HG02981 (cell line): ENCODE results near the gene GET4.
A peak's percentile ranks its signal among the peaks of the same experiment; 100 is the strongest.
"Not testable (repeated sequence)": the region's sequence is repeated elsewhere in the genome, so short reads cannot be mapped to it uniquely, and the experiment has no call there.

Experiments
- ATAC-seq: cut with Tn5 transposase; IDR thresholded peaks from one replicate; pipeline ENCODE4 v1.9.1; 2021; ENCODE audit warnings: mild to moderate bottlenecking, moderate library complexity; ENCODE audit not compliant: unreplicated experiment

Gene GET4

GRCh38 chr7:925601-926000, 49.2 kb downstream of the GET4 start:
- no peak for ATAC-seq

- no peak for ATAC-seq
Observed at GRCh38 chr7:926061-927030, 50.0 kb downstream of the GET4 start.

GRCh38 chr7:927031-927671, 50.8 kb downstream of the GET4 start:
- ATAC-seq = no peak

- ATAC-seq = no peak
Observed at GRCh38 chr7:929311-929711, 53.0 kb downstream of the GET4 start.

GRCh38 chr7:930975-931758, 54.8 kb downstream of the GET4 start:
- ATAC-seq = no peak

GRCh38 chr7:931871-932650, 55.7 kb downstream of the GET4 start:
- no peak for ATAC-seq

- ATAC-seq = no peak
Observed at GRCh38 chr7:932651-932975, 56.3 kb downstream of the GET4 start.

- no peak for ATAC-seq
Observed at GRCh38 chr7:934469-935163, 58.3 kb downstream of the GET4 start.

GRCh38 chr7:935164-935873, 59.0 kb downstream of the GET4 start:
- ATAC-seq = no peak

GRCh38 chr7:935874-936385, 59.6 kb downstream of the GET4 start:
- no peak for ATAC-seq

- ATAC-seq = peak; percentile 84
Observed at GRCh38 chr7:936386-937054, 60.2 kb downstream of the GET4 start.

- ATAC-seq = no peak
Observed at GRCh38 chr7:937856-938484, 61.6 kb downstream of the GET4 start.

- no peak for ATAC-seq
Observed at GRCh38 chr7:938546-939185, 62.3 kb downstream of the GET4 start.

GRCh38 chr7:939843-940242, 63.5 kb downstream of the GET4 start:
- ATAC-seq = no peak

GRCh38 chr7:940599-941408, 64.5 kb downstream of the GET4 start:
- no peak for ATAC-seq

- ATAC-seq = not testable (repeated sequence)
Observed at GRCh38 chr7:943793-944192, 67.4 kb downstream of the GET4 start.

GRCh38 chr7:944744-945143, 68.4 kb downstream of the GET4 start:
- no peak for ATAC-seq
